ENCODE measurements around the gene GXYLT1.
"Not testable (repeated sequence)": the region's sequence is repeated elsewhere in the genome, so short reads cannot be mapped to it uniquely, and the experiment has no call there.

Gene GXYLT1

GRCh38 chr12:42144408-42145196, at the start of gene GXYLT1:
Gene GXYLT1 (minus strand): TSS chr12:42144874. CDS start chr12:42144646, 228 bp downstream.
- DNase-seq: peak; percentile 99

- DNase-seq: no peak
These were observed 48.0 kb upstream of the GXYLT1 start for GRCh38 chr12:42192686-42193085.

DNA sequence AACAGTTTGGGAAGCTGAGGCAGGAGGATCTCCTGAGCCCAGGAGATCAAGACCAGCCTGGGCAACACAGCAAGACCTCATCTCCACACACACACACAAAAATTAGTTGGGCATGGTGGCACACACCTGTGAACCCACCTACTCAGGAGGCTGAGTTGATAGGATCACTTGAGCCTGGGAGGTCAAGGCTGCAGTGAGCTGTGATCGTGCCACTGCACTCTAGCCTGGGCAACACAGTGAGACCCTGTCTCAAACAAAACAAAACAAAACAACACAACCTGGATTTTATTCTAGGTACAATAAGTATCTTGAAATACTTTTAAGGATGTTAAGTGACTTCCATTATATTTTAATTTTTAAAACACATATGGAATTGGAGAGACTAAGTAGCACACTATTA, 47.6 kb upstream of the GXYLT1 start:
- no peak for DNase-seq

- no peak for DNase-seq
These were observed 45.7 kb upstream of the GXYLT1 start for GRCh38 chr12:42190376-42190775.

DNA sequence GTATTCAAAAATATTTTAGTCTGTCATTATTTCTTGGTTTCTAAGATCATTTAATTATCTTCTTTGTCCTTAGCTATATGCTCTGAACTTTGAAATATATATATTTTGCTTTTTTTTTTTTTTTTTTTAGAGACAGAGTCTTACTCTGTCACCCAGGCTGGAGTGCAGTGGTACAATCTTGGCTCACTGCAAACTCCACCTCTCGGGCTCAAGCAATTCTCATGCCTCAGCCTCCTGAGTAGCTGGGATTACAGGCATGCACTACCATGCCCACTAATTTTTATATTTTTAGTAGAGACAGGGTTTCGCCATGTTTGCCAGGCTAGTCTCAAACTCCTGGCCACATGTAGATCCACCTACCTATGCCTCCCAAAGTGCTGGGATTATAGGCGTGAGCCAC, 43.6 kb upstream of the GXYLT1 start:
- DNase-seq: not testable (repeated sequence)

GRCh38 chr12:42187799-42188198, 43.1 kb upstream of the GXYLT1 start:
- no peak for DNase-seq

GRCh38 chr12:42186793-42187192, 42.1 kb upstream of the GXYLT1 start:
- no peak for DNase-seq

GRCh38 chr12:42182394-42182793, 37.7 kb upstream of the GXYLT1 start:
- no peak for DNase-seq

- peak; percentile 57 for DNase-seq
These were observed 36.4 kb upstream of the GXYLT1 start for GRCh38 chr12:42180990-42181596.

DNA sequence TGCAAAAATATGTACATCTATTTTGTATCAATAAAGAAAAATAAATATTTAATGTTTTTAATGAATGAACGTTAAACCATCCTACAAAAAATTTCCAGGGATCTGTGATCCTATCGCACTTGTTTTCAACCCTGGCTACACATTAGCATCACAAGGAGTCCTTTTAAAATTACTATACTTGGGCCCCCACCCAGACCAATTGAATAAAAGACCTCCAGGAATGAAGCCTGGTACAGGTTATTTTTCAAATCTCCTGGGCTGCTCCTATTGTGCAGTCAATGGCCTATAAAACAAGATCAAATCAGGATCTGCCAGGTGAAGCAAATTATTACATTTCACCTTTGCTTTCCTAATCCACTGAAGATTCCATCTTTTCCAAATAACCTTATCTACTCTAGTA, 33.4 kb upstream of the GXYLT1 start:
- no peak for DNase-seq

DNA sequence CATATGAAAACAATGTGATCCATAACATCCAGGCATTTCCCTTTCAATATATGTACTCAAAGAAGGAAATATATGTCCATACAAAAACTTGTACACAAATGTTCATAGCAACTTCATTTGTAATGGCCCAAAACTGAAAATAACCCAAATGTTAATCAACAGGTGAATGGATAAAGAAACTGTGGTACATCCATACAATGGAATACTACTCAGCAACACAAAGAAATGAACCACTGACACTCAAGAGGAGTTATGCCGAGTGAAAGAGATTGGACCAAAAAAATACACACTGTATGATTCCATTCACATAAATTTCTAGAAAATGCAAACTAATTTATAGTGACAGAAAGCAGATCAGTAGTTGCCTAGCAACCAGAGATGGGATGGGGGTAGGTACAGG, 30.3 kb upstream of the GXYLT1 start:
- no peak for DNase-seq

- DNase-seq: no peak
These were observed 29.4 kb upstream of the GXYLT1 start for GRCh38 chr12:42173961-42174521.

- no peak for DNase-seq
These were observed 28.0 kb upstream of the GXYLT1 start for GRCh38 chr12:42172441-42173210.

DNA sequence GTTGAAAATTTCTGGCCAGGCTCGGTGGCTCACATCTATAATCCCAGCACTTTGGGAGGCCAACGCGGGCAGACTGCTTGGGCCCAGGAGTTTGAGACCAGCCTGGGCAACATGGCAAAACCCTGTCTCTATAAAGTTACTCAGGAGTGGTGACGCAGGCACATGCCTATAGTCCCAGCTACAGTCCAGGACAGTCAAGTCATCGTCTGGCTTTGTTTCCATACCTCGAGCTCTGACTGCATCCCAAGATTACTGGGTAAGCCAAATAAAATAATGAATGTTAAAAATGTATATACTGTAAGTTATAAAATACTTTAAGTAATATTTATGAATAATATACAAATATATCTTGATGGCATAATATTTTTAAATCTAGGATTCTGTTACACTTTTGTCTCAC, 23.0 kb upstream of the GXYLT1 start:
- no peak for DNase-seq

DNA sequence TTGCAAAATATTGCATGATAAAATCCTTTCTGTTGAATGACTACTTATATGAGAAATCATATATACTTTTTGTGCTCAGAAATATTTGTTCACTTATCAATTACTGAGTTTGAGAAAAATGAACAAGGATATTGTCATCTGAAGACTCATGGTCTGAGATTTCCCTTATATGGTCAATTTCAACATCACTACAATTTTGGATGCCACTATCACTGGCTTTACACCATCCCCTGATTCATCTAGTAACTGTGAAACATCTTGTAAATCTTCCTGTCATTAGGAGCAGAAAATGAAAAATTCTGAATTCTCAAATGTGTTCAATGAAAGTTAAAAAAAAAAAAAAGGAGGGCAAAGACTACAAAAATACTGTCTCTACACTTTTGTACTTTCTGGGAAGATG, 21.8 kb upstream of the GXYLT1 start:
- DNase-seq: no peak

DNA sequence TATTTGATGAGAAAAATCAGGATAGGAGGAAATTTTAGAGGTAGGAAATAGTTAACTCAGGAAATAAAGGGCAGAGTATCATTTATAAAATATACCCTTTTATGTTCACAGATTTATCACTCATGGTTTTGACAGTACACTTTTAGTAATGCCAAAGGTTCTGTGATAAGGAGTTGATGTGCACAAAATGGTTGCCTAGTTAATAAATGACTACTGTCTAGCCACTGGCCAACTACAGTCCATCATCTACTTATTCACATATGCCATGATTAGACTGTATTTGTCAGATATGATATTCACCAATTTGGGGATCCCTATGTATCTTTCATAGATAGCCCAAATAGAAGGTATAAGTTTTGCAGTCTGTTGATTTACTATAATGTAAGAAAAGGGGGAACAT, 19.2 kb upstream of the GXYLT1 start:
- no peak for DNase-seq

- no peak for DNase-seq
These were observed 18.3 kb upstream of the GXYLT1 start for GRCh38 chr12:42162965-42163364.

GRCh38 chr12:42162193-42162592, 17.5 kb upstream of the GXYLT1 start:
- no peak for DNase-seq

- no peak for DNase-seq
These were observed 16.9 kb upstream of the GXYLT1 start for GRCh38 chr12:42161529-42161928.

DNA sequence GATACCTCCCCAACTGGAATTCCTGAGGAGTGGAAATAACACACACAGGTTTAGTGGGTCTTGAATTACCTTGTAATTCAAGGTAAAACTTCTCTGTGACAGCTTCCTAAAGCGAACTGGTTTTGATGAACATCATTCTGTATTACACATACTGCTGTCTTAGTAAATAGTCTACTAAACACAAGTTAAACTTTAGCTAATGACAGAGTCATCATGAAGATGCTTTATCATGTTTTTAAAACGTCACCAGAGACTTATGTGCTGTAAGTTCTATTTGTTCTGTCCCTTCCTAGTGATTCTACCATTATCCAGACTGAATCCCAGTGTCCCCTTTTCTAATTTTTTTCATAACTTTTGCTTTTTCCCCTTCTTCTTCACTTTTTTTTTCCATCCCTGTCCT, 11.6 kb upstream of the GXYLT1 start:
- no peak for DNase-seq

GRCh38 chr12:42145552-42146215, 1.0 kb upstream of the GXYLT1 start:
- DNase-seq: peak; percentile 67

DNA sequence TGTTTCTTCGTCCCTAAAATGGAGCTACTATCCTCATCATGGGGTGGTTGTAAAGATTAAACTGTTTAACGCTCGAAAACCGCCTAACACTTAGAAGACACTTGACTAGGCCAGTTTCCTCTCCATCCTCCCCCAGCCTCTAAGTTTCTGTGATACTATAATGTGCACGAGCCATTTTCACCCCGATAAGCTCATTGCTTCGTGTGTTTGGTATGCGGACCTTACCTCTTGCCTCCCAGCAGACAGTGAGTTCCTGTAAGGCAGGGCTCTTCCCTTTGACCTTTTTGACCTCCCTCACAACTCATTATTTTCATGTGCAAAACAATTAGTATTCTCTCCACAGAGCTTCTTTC, 499 bp upstream of the GXYLT1 start:
- peak; percentile 61 for DNase-seq

DNA sequence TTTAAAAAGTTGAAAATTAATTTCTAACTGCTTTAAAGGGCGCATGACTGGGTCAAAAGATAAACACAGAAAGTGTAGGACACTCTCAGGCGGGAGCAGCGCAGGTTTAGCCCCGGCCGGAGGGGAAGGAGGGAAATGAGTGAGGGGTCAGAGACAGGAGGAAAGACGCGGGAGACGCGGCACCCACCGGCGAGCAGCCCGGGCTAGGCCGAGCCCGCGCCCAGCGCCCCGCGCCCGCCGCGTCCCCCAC, 591 bp downstream of the GXYLT1 start:
- peak; percentile 63 for DNase-seq

All from islet precursor cell (in vitro differentiated cells).